ENCODE measurements around the gene RHBDL2.

- TF ChIP-seq CTCF (IDR thresholded peaks at IDR 0.05) (no peak), POLR2A (IDR thresholded peaks at IDR 0.05) (no peak)
Measured at GRCh38 chr1:38940339-38941047, 1.1 kb downstream of the RHBDL2 start.
